ENCODE results near the gene ANKRD36.
"Not testable (repeated sequence)": the region's sequence is repeated elsewhere in the genome, so short reads cannot be mapped to it uniquely, and the experiment has no call there.

ANKRD36 gene

GRCh38 chr2:97113050-97113881 is at the start of gene ANKRD36:
Gene ANKRD36, plus strand, starts transcription at chr2:97113153. Its CDS starts 587 bp downstream, at chr2:97113740.
- H3K36me3 Mint-ChIP-seq, H3K9me3 Mint-ChIP-seq, H3K4me1 Mint-ChIP-seq: not testable (repeated sequence)
- Mint-ChIP-seq H3K27ac (peak within 1 kb of the TSS; percentile 98), H3K27me3 (peaks cover 13% of the 10 kb centered on the region), H3K4me3 (peak within 1 kb of the TSS; percentile 99)
- ATAC-seq = peak; percentile 96

GRCh38 chr2:97066030-97066429 is 46.9 kb upstream of the ANKRD36 start:
- not testable (repeated sequence) for H3K9me3 Mint-ChIP-seq, ATAC-seq, H3K4me1 Mint-ChIP-seq, H3K27me3 Mint-ChIP-seq, H3K4me3 Mint-ChIP-seq, H3K36me3 Mint-ChIP-seq, H3K27ac Mint-ChIP-seq

DNA sequence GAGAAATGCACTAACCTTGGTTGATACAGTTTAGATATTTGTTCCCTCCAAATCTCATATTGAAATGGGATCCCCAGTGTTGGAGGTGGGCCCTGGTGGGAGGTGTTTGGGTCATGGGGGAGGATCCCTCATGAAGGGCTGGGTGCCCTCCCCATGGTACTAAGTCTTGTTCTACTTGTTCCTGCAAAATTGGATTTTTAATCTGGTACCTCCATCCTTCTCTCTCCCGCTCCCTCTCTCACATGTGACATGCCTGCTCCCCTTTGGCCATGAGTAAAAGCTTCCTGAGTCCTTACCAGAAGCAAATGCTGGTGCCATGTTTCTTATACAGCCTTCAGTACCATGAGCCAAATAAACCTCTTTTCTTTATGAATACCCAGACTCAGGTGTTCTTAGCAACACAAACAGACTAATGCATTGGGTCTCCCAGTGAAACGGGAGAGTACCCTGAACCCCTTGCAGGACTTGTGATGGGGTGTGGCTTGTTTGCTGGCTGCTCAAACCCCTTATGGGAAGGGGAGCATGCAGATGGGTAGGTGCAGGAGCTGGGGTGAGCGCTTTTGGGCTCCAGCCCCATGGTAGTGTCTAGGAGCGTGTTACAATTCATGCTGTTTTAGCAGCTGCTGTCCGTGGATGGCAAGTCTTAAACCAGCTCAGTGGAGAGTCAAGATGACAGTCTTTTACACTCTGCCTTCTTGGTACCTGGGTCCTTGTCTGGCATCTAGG is 45.5 kb upstream of the ANKRD36 start:
- no peak overlapping the region for H3K27ac Mint-ChIP-seq
- no peaks in the 10 kb centered on the region for H3K9me3 Mint-ChIP-seq
- H3K4me3 Mint-ChIP-seq = no peak overlapping the region
- ATAC-seq = peak; percentile 53
- no peaks in the 10 kb centered on the region for H3K4me1 Mint-ChIP-seq
- H3K36me3 Mint-ChIP-seq = no peaks in the 10 kb centered on the region
- no peaks in the 10 kb centered on the region for H3K27me3 Mint-ChIP-seq

DNA sequence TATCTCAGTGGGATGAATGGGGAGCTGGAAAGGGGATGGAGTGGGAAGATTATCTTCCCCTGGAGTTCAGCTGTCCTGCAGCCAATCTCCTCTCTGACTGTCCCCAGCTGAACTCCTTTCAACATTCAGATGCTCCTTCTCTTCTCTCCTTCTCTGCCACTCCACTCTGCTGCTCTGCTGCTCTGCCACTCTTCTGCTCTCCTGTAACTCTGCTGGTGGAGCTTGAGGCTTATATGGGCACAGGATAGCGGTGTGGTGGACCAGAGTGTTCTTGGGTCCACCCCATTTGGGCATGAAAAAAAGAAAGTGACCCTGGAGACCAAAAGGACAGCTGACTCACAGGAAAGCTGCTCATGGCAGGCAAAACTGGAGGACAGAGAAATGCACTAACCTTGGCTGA is 44.9 kb upstream of the ANKRD36 start:
- no peaks in the 10 kb centered on the region for H3K4me1 Mint-ChIP-seq
- no peak overlapping the region for H3K27ac Mint-ChIP-seq
- H3K9me3 Mint-ChIP-seq = no peaks in the 10 kb centered on the region
- H3K27me3 Mint-ChIP-seq = no peaks in the 10 kb centered on the region
- H3K4me3 Mint-ChIP-seq = no peak overlapping the region
- no peaks in the 10 kb centered on the region for H3K36me3 Mint-ChIP-seq
- ATAC-seq = no peak

GRCh38 chr2:97068722-97069121 is 44.2 kb upstream of the ANKRD36 start:
- H3K4me3 Mint-ChIP-seq, H3K27me3 Mint-ChIP-seq, H3K9me3 Mint-ChIP-seq, H3K4me1 Mint-ChIP-seq, ATAC-seq, H3K36me3 Mint-ChIP-seq, H3K27ac Mint-ChIP-seq: not testable (repeated sequence)

DNA sequence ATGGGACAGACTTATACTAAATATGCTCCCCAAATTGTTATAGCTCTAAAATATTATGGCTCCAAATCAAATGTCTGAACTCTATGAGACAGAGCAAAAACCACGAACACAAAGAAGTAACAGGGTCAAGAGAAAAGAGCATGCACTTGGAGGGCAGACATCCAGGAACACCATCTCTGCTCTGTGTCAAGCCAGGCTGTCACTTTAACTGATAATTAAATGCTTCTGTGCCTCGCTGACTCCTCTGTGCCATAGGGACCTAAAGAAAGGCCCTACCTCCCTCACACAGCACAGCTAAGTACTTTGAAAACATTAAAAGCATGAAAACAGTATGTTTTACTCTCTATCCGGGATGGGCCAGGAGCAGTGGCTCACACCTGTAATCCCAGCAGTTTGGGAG is 42.0 kb upstream of the ANKRD36 start:
- not testable (repeated sequence) for H3K36me3 Mint-ChIP-seq, H3K27me3 Mint-ChIP-seq, H3K27ac Mint-ChIP-seq, ATAC-seq, H3K4me1 Mint-ChIP-seq, H3K4me3 Mint-ChIP-seq, H3K9me3 Mint-ChIP-seq

DNA sequence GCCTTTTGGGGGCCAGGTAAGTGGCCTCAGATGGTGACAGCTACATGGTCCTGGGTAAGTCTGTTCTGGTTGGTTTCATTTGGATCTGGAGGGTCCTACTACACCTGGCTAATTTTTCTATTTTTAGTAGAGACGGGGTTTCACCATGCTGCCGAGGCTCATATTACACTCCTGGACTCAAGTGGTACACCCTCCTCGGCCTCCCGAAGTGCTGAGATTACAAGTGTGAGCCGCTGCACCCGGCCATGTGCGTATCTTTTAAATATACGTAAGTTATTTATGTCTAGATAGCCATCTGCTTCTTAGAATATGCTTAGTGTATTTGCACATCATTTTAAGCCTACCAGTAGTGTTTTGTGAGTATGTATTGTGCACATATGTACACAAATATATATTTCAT is 35.7 kb upstream of the ANKRD36 start:
- not testable (repeated sequence) for H3K36me3 Mint-ChIP-seq, H3K27me3 Mint-ChIP-seq, H3K4me3 Mint-ChIP-seq, ATAC-seq, H3K4me1 Mint-ChIP-seq, H3K27ac Mint-ChIP-seq, H3K9me3 Mint-ChIP-seq

DNA sequence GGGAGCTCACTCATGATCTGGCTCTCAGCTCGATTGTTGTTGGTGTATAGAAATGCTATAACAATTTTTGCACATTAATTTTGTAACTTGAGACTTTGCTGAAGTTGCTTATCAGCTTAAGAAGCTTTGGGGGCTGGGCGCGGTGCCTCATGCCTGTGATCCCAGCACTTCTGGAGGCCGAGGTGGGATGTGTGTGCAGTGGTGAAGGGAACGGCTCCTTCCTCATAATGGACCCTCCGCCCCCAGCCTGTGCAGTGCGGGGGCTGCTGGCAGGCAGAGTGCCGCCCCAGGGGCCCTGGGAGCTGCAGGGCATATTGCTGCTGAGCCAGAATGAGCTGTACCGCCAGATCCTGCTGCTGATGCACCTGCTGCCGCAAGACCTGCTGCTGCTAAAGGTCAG is 32.1 kb upstream of the ANKRD36 start:
- ATAC-seq, H3K27me3 Mint-ChIP-seq, H3K4me3 Mint-ChIP-seq, H3K9me3 Mint-ChIP-seq, H3K27ac Mint-ChIP-seq, H3K4me1 Mint-ChIP-seq: not testable (repeated sequence)
- H3K36me3 Mint-ChIP-seq = peaks cover 11% of the 10 kb centered on the region

GRCh38 chr2:97082206-97082605 is 30.7 kb upstream of the ANKRD36 start:
- H3K9me3 Mint-ChIP-seq, H3K4me3 Mint-ChIP-seq, ATAC-seq, H3K27ac Mint-ChIP-seq, H3K27me3 Mint-ChIP-seq, H3K4me1 Mint-ChIP-seq: not testable (repeated sequence)
- peaks cover 17% of the 10 kb centered on the region for H3K36me3 Mint-ChIP-seq

DNA sequence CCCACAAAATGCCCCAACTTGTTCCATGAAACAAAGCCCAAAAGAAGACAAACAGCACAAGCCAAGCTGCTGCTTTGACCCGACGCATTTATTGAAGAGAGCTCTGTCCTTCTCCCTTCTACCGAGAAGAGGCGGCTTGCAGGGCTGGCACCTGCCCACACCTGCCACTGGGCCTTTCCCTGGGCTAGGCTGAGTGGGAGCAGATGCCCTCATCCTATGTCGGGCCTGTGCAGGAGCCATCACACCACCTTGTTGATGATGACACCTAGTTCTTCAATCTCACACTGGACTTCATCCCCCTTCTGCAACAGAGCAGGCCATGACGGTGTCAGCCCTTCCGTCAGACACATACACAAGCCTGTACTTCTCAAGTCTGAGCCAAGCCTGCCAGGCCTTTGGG is 29.4 kb upstream of the ANKRD36 start:
- not testable (repeated sequence) for H3K4me1 Mint-ChIP-seq, H3K27ac Mint-ChIP-seq, H3K27me3 Mint-ChIP-seq, H3K9me3 Mint-ChIP-seq, H3K4me3 Mint-ChIP-seq, ATAC-seq
- peaks cover 22% of the 10 kb centered on the region for H3K36me3 Mint-ChIP-seq

DNA sequence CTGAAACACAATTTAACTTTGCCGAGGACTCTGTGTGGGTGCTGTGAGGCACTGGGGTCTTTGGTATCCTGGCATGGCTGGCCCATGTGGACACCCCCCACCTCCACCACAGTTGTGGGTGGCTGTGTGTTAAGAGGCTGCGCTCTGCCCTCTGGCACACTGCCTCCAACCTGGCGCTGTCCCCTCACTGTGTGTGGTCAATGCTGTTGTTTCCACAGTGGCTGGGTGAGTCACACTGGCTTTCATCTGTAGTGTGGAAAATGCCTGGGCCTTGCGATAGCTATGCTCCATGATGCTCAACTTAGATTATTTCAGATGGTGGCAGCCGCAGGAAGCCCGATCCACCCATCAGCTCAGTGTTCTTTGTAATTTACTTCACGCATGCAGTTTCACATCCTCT is 27.9 kb upstream of the ANKRD36 start:
- H3K27ac Mint-ChIP-seq, H3K9me3 Mint-ChIP-seq, H3K4me1 Mint-ChIP-seq, H3K27me3 Mint-ChIP-seq, H3K4me3 Mint-ChIP-seq: not testable (repeated sequence)
- ATAC-seq = peak; percentile 62
- peaks cover 24% of the 10 kb centered on the region for H3K36me3 Mint-ChIP-seq

GRCh38 chr2:97088706-97089105 is 24.2 kb upstream of the ANKRD36 start:
- H3K4me1 Mint-ChIP-seq, H3K27me3 Mint-ChIP-seq, ATAC-seq, H3K9me3 Mint-ChIP-seq, H3K27ac Mint-ChIP-seq, H3K4me3 Mint-ChIP-seq: not testable (repeated sequence)
- peaks cover 26% of the 10 kb centered on the region for H3K36me3 Mint-ChIP-seq

DNA sequence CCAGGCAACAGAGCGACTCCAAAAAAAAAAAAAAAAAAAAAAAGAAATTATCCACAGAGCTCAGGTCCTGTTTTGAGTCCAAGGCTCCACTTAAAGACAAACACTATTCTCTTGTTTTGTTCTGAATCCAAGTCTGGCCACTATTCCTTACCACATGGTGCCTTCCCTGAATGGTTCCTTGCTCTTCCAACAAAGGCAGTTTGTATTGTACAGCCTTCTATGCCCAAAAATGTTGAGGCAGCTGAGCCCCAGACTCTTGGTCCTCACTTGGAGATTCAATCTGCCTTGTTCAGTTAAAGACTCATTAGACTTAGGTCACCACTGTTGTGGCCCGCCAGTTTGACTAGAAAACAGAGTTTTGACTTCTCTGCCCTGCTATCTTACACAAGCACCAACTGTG is 20.0 kb upstream of the ANKRD36 start:
- H3K9me3 Mint-ChIP-seq, H3K27ac Mint-ChIP-seq: not testable (repeated sequence)
- peaks cover 13% of the 10 kb centered on the region for H3K36me3 Mint-ChIP-seq

GRCh38 chr2:97093983-97094771 is 18.8 kb upstream of the ANKRD36 start:
- H3K9me3 Mint-ChIP-seq, H3K27me3 Mint-ChIP-seq, H3K36me3 Mint-ChIP-seq, H3K27ac Mint-ChIP-seq: not testable (repeated sequence)
- H3K4me3 Mint-ChIP-seq = peak overlapping the region; percentile 21
- ATAC-seq = peak; percentile 21
- peaks cover 12% of the 10 kb centered on the region for H3K4me1 Mint-ChIP-seq

More for the DNA sequence above, 20.0 kb upstream of the ANKRD36 start:
- not testable (repeated sequence) for ATAC-seq, H3K4me3 Mint-ChIP-seq, H3K27me3 Mint-ChIP-seq
- H3K4me1 Mint-ChIP-seq = peaks cover 12% of the 10 kb centered on the region

DNA sequence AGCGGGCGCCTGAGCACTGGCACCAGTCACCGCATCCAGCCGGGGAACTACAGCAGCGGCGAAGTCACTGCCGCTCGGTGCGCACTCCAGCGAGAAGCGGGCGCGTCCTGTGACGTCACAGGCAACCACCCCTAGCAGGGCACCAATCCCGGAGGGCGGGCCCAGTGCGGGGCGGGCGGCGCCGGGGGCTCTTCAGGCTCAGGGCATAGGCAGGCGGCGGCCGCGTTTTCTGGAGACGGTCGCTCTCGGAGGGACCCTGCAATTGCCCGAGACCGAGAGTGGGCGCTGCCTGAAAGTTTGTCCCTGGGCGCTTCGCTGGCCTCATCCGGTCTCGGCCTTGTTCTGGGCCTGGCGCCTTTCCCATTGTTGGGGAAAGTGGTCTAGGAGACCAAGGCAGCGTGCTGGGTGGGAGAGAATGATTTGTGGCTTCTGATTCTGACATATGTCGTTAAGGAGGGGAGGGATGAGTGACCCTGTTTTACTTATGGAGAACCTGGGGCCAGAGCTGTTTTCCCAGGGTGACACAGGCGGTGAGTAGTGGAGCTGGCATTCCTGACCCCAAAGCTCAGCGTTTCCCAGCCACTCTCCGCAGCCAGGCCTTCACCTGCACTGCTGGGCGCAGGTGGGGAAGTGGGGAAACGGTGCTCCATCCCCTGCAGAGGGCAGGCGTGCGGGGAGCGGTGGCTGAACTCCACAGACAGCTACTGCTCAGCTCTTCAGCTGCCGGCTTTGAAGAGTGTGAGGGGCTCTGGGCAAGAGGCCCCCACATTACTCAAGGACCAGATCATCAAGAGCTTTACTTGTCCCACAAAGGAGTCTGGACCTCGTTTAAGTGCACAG is 18.0 kb upstream of the ANKRD36 start, which contains the start of gene FAHD2B:
FAHD2B (minus strand) TSS at position 111 of the 840 bp plus-strand sequence. CDS start 3,176 bp downstream, outside the sequence.
- not testable (repeated sequence) for H3K27me3 Mint-ChIP-seq, H3K36me3 Mint-ChIP-seq, H3K9me3 Mint-ChIP-seq
- ATAC-seq = peak; percentile 95
- peak within 1 kb of the TSS; percentile 72 for H3K27ac Mint-ChIP-seq
- peaks cover 12% of the 10 kb centered on the region for H3K4me1 Mint-ChIP-seq
- peak within 1 kb of the TSS; percentile 76 for H3K4me3 Mint-ChIP-seq
